ENCODE data around the gene CNTNAP3.
"Not testable (repeated sequence)": the region's sequence is repeated elsewhere in the genome, so short reads cannot be mapped to it uniquely, and the experiment has no call there.

- not testable (repeated sequence) for TF ChIP-seq CTCF (IDR thresholded peaks at IDR 0.05; ENCODE audit: low read depth, low read length); EZH2phosphoT487 (IDR thresholded peaks at IDR 0.05; ENCODE audit: low read depth)
Observed at GRCh38 chr9:39209773-39210172, 78.2 kb downstream of the CNTNAP3 start.
